Stimulated activated naive CD4-positive, alpha-beta T cell (primary cell): ENCODE results near the gene TIFAB.

Source experiments
- DNase-seq, 6 experiments: peaks; one replicate each; lab custom pipeline; 2025; lab: John Stamatoyannopoulos, UW

The TIFAB gene

DNA sequence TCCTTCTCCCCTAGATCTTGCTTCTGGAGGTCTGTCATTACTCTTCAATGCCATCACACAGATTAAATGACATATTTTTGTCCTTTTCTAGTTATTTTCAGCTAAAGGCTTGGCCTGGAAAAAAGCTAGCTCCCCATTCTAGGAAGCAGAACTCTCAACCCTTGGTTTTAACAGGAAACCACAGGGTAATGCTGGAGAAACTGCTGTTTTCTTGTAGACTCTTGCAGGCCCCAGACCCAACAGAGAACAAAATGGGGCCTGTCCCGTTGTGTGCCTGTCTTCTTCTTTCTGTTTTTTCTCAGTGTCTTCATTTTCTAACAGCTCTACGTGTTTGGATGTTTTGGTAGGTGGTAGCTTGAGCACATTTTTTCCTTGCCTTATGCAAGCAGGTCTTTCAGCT, 26.5 kb downstream of the TIFAB start:
- no peak for DNase-seq

DNA sequence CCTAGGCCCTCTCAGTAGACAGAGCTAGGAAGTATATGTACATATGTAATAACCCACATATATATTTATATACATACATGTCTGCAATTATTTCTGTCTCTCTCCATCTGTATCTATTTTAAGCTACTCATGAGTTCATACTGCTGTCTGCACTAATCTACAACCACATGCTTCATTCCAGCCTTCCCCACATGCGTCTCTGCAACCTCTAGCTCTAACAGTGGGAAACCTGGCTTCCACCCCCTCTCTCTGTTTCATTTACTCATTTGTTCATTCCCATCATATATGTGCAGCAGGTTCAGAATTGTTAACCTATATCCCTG, 28.3 kb downstream of the TIFAB start:
- DNase-seq: no peak

DNA sequence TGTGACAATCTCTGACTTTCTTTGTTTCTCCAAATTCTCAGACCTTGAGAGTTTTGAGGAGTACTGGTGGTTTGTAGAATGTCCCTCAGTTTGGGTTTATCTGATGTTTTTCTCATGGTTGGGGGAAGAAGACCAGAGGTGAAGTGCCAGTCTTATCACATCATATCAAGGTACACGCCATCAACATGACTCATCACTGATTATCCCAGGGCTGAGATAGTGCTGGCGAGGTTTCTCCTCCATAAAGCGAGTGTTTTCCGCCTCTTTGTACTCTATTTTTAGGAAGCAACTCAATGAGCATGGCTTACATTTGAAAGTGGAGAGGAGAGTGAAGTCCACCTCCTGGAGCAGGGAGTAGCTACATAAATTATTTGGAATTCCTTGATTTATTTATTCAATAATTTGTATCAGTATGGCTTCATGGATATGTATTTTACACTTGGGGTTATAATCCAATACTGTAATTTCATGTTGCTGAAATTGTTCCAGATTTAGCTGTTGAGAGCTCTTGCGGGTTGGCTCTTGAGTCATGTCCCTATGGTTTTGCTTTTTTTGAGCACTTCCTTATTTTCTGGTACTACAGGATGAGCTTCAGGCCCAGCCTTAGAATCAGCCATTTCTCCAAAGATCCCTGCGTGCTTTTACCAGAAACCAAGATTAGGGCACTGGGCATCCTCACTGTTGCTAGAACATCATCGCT, 28.9 kb downstream of the TIFAB start:
- DNase-seq: no peak

DNA sequence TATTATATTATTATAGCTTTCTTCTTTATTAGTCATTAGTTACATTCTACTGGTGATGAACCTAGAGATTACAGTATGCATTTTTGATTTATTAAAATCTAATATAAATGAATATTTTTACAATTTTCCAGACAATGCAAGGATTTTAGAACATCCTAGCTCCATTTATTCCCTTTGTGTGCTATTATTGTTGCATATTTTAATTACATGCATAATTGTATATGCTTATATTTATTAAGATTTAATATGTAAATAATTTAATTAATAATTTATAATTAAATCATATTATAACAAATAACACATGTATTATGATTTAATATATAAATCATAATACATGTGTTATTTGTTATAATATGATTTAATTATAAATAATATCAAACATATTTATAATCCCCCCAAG, 29.7 kb downstream of the TIFAB start:
- DNase-seq: no peak

DNA sequence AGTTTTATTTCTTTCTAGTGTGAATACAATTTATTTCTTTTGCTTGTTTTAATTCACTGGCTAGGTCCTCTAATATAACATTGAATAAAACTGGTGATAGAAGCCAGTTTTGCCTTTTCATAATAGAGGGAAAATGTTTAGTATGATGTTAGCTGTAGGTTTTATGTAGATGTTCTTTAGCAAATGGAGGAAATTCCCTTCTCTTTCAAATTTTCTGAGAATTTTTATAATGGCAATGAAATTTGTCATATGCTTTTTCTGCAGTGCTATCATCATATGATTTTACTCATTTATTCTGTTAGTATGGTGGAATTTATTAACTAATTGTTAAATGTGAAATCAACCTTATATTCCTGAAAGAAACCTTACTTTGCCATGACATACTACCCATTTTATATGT, 35.1 kb downstream of the TIFAB start:
- no peak for DNase-seq

GRCh38 chr5:135405082-135405481, 47.1 kb downstream of the TIFAB start:
- DNase-seq: no peak

DNA sequence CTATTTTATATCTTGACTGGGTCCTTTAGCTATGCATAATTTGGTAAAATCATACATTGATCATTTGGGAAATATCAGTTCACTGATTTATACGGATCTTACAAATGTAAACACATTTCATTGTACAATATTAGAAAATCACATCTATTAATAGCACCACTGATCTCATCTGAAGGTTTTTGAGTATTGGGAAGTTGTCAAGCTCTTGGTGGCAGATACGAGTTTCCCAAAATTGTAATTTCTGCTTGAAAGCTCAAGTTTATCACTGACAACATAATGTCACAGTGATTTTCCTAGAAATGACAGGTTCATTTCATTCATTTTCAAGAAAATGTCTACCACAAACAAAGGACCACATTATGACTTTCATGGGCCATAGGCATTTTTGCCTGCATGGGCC, 50.1 kb downstream of the TIFAB start:
- no peak for DNase-seq

DNA sequence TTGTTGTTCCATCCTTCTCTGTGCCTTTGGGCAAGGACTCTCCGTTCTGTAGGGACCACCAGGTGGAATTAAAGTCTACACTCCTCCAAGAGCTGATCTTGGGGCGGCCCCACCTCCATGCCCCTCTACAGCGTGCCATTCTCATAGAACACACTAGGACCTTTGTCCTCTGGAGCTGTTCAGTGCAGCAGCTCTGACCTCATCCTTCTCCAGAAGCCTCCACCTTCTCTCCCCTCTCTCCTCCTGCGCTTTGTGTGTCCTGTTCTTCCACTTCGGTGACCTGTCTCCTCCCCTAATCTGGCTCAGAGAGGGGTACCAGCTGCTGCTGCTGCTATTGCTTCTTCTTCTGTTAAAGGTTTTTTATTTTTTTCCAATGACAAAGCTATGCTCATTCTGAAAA, 51.3 kb downstream of the TIFAB start:
- DNase-seq: no peak

DNA sequence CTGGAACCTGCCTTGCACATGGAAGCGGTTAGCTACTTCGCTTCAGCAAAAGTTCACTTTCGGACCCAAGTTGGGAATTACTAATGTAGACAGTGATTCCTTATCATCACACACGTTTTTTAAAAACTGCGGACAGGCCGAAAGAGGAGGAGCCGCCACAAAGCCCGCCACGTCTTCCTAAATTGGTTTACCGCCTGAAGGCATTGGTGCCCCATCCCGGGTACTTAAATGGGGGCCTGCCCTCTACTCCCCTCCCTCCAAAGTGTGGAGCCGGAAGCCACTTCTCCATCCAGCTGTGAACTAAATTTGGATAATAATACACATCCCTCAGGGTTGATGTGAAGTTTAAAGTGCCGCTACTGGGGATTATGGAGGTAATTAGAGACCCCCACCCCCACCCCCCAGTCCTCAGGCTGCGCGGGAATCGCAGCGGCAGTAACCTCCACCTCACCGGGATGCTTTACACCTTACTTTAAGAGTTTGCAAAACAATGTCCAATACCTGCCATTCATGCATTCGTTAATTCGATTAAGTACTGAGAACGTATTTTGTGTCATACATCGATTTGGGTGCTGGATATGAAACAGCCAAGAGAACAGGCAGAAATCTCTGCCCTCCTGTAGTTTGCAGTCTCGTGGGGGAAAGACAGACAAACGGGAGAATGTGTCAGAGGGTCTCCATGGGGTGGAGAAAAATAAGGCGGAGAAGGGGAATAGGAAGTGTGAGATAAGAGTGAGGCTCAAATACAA, 52.2 kb downstream of the TIFAB start:
- no peak for DNase-seq

DNA sequence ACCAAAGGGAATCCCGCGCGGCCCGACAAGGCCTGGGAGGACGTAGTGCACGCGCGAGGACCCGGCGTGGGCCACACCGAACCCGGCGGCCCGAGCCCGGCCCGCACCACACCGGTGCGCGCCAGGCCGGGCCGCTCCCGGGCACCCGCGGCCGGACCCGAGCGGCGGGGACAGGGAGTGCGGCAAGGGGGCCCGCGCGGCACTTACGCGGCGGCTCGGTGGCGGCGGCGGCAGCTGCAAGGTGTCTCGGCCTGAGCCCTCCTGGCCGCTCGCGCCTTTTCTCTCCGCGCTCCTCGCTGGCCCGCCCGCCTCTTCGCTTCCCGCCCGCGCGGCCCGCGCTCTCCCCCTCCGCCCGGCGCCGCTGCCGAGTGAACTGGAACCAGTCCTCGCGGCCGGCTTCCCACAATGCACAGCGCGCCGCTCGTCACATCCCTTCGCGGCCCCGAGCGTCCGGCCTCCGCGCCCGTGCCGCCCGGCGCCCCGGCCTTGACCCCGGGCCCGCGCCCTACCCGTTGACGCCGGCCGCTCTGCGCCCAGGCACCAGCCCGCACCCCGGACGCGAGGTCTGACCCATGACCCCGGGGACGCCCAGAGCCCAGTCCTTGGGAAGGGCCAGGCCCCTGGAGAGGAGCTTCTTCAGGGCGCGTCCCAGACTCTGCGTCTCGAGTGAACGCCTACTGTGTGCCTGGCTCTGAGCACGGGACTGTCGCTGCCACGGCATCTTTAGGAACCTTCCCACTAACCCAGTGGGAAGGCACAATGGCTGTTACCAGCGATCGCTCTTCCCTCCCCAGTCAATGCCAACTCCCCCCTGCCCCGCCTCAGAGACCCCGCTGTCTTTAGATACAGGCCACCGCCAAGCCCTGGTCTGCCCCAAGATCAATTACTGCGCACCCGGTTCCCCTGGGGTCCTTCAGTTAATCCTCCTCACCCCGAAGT, 53.0 kb downstream of the TIFAB start, which contains the start of gene MACROH2A1:
TSS of gene MACROH2A1 (minus strand) at position 377 of the 939 bp plus-strand sequence. CDS start 10,138 bp downstream, outside the sequence.
- peak; percentile 54 to 76 (median 64) for DNase-seq

GRCh38 chr5:135398160-135398854, 53.8 kb downstream of the TIFAB start:
- DNase-seq: peak; percentile 3 to 43 (median 26)
